SK-MEL-5 (cell line): ENCODE data around the gene RPLP2. TPM values are rescaled to one million over a fixed set of nuclear protein-coding genes. Genes with fewer than 3 reads are reported as not detected.
A peak's percentile ranks its signal among the peaks of the same experiment; 100 is the strongest.

ENCODE experiments used
- DNase-seq: peaks from one replicate; pipeline ENCODE4 v3.0.0-alpha.2; 2016; ENCODE audit warnings: low read depth, low spot score
- in situ Hi-C: cut with HindIII; loops from 2 replicates; pipeline ENCODE4 v1.10.0; 2016; ENCODE audit warnings: low sequenced_read_pairs, high pct_unique_total_duplicates, low pct_unique_long_range_greater_than_20kb
- total RNA-seq: library from RNA; depleted of rRNA; stranded (reverse); fragments of >200 nt; shearing (Covaris generic); gene quantifications from 2 replicates; pipeline ENCODE4 v1.2.3, GENCODE V29; 2014

Gene RPLP2
- total RNA-seq, 1 experiment from 2014 or later = 1,043 TPM

DNA sequence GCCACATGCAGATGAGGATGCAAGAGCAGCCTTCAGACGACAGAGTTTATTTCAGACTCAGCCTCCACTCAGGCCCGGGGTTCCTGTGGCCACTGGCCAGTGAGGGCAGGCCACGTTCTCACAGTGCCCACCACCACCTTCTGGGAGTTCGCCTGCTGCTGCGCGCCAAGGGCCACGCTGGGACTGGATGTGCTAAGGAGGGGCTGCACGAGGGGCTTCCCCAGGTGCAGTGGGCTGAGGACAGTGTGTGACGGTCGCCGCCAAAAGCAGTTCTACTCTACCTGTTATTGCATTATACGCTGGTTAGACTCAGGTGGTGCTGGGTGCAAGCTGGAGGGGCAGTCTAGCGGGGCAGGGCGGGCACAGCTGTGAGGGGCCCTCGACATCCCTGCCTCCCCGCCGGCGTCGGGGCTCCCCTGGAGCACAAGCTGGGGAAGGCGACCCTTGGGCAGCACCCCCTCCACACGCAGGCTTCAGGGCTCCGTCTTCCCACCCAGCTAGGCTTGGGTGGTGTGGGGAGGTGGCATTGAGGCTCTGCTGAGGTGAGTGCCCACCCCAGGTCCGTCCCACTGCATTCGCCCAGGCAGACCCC is 22.6 kb upstream of the RPLP2 start:
- DNase-seq = no peak
- in situ Hi-C loops = no loop called here

DNA sequence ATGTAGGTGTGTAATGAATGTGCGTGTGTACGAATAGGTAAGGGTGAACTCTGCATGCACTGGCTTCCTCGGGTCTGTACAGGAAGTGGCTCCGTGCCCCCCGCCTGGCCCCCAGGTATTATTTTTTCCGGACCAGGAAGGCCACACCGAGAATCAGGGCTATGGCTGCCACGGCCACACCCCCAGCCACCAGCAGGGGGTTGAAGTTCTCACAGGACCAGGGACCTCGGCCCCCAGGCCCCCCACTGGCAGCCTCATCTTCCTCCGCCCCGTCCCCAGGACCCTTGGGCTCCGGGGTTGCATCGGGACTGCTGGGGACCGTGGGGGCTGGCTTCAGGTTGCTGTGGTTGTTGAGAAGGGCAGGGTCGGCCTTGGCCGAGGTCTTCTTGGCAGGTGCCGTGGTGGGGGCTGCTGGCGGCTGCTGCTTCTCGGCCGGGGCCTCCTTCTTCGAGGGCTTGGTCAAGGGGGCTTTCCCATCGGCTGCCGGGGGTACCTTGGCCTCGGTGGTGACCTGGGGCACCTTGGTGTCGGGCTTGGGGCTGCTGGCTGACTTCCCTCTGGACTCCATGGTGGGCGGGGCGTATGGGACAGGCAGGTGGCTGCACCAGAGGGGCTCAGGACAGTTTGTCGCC is 21.6 kb upstream of the RPLP2 start:
- no peak for DNase-seq
- in situ Hi-C loops = no loop called here

DNA sequence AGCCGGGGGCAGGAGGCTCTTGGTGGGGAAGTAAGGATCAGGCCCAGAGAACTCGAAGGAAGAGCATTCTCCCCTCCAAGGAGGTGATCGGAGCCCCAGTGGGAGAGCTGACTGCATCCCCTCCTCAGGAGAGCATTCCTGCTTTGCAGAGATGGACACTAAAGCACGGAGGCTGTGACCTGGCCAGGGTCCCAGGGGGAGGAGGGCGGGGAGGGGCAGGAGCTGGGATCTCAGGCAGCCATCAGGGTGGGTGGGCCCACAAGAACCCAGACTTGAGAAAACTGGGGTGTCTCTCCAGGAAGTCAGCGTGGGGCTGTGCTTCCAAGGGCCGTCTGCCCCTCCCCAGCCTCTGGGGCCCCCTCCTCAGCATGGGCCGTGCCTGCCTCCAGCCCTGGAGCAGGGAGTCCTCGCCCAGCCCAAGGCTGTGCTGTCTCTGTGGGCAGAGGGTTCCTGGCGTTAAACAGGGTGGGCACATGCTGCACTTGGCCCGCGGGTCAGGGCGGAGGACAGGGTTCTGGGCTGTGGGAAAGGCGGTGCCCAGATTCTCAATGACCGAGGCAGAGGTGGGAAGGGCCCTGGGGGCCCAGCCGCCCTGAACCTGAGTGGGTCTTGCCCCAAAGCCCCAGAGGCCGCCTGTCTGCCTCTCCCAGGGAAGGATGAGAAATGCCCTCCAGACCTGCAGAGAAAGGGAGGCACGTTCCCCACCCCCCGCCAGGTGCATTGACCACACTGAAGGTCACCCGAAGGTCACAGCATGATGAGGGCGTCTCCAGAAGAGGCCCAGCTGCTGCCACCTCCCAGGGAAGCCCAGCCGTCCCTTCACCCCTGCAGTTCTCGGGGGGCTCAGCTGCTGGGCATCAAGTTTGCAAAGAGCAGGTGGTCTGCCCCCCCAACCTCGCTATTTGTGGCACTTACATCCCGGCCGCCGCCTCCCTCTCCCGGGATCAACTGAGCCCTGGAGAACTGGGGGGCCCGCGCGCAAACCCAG is 20.5 kb upstream of the RPLP2 start:
- DNase-seq = no peak
- in situ Hi-C loops = no loop called here

DNA sequence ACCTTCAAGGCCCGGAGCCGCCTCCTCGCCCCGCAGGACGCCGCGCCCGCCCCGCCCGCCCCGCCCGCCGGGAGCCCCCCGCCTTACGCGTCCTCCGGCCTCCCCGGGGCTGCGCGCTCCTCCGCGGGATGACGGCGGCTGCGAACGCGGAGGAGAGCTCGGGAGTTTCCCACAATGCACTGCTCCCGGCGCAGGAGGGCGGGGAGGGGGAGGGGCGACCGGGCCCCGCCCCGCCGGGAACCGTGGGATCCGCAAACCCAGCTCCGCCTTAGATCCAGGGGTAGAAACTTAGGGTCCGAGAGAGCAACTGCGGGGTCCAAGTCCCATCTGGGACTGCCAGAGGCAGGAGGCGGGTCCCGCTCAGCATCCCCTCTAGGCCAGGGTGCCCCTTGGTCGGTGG is 19.8 kb upstream of the RPLP2 start, which contains the start of gene CEND1:
Gene CEND1, minus strand, starts transcription at position 148 of the 400 bp plus-strand sequence. CDS start 1,514 bp downstream, outside the sequence.
- peak; percentile 43 for DNase-seq
- in situ Hi-C loops = no loop called here

DNA sequence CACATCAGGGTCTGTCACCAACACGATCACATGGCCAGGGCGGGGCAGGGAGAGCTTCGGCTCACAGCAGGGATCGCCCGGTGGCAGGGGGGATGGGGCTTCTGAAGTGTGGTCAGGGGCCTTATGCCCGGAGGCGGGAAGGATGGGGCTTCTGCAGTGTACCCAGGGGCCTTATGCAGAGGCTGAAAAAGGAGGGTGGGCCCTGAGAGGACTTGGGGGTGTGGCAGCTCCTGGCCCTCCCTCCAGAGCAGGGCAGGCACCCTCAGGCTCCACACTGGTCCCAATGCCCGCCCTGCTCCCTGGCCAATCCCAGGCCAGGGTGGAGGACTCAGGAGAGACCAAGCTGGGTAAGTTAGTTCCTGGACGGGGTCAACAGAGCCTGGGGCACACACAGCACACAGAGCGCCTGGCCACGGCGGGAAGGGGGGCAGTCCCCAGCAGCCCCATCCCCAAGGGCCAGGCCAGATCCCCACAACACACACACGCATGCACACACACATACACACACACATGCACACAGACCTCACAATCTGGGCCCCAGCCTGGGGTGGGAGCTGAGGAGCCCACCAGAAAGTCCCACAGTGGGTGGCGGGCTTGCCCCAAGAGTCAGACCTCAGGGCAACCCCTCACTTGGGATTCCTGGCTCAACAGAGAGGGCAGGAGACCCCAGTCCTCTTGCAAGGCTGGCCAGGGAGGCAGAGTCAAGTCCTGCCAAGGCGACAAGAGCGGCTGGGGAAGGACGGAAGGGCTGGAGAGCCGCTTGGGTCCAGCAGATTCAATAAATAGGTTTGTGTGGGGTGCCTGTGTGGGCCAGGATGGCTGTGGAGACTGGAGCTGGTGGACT is 18.8 kb upstream of the RPLP2 start:
- in situ Hi-C loops = no loop called here
- DNase-seq = no peak

DNA sequence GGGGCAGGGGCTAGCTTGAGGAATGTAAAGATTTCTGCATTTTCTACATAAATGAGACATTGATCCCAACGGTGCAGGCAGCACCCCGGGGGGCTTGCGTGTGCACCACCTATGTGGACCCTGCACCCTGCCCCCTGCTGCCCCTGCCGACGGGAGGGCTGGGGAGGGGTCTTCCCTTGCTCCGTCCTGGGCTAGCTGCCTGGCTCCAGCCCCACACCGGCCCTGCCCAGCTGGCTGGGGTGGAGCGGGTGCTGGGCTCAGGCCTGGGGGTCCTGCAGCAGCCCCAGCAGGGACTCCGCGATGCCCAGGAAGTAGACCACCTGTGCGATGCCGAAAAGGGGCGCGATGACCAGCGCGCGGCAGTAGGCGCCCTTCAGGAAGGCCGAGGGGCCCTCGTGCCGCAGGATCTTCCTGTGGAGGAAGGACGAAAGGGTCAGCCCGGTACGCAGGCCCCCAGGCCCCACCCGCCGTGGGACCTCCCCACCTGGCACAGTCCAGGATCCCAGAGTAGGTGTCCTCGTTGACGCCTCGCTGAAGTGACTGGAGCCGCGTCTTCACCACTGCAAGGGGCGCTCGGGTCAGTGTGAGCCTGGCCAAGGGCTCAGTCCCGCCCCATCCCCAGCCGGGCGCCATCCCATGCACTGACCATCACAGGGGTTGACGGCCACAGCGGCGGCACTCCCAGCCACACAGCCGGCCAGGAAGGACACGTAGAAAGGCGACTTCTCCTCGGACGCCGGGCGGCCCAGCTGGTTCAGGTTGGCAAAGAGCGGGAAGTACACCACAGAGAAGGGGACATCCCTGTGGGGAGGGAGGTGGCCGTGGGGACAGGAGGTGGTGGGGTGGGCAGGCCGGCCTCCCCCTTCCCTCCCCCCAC is 17.9 kb upstream of the RPLP2 start:
- DNase-seq = no peak
- in situ Hi-C loops = no loop called here

DNA sequence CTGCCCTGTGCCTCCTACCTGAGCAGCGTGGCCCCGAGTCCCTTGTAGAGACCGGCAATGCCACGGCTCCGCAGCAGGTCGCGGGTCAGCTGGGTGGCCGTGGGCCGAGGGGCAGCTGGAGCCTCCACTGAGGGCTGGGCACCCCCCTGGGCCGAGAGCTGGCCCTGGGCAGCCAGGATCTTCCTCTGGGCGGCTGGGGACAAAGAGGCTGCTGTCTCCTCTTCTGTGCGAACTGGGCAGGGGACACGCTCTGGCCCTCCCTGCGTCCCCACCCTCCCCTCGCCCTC is 17.3 kb upstream of the RPLP2 start:
- in situ Hi-C loops = no loop called here

DNA sequence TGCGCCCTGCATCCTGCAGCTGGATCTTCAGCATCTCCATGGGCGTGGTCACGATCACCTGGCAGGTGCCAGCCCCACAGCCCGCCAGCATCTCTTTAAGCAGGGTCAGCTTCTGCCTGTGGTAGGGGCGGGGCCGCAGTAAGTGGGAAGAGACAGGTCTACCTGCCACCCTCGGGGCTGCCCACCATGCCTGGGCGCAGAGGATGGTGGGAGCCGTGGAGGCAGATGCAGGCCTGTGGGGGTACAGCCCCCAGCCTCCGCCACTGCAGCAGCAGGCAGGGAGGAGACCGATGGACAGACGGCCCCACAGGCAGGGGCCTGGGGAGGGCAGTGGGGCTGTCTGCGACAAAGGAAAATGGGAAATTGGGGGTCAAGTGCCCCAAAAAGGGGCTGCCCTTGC is 16.9 kb upstream of the RPLP2 start:
- DNase-seq = no peak
- in situ Hi-C loops = no loop called here

More for the DNA sequence above, 17.3 kb upstream of the RPLP2 start:
- no peak for DNase-seq

DNA sequence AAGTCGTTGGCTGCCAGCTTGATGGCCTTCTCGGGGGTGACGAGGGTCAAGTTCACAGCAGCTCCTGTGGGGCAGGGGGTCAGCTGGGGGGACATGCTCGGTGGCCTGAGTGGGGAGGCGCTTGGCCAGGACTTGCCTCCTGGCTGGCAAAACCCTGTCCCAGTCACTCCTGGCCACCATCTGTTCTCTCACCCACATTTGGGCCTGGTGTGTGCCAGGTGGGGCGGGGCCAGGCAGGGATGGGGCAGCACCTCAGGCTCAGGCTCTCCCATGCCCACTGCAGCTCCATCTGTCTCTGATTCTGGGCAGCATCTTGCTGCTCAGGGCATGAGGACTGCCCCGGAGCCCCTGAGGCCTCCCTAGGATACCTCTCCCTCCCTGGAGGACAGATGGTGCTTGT is 16.2 kb upstream of the RPLP2 start:
- in situ Hi-C loops = no loop called here
- DNase-seq = no peak

DNA sequence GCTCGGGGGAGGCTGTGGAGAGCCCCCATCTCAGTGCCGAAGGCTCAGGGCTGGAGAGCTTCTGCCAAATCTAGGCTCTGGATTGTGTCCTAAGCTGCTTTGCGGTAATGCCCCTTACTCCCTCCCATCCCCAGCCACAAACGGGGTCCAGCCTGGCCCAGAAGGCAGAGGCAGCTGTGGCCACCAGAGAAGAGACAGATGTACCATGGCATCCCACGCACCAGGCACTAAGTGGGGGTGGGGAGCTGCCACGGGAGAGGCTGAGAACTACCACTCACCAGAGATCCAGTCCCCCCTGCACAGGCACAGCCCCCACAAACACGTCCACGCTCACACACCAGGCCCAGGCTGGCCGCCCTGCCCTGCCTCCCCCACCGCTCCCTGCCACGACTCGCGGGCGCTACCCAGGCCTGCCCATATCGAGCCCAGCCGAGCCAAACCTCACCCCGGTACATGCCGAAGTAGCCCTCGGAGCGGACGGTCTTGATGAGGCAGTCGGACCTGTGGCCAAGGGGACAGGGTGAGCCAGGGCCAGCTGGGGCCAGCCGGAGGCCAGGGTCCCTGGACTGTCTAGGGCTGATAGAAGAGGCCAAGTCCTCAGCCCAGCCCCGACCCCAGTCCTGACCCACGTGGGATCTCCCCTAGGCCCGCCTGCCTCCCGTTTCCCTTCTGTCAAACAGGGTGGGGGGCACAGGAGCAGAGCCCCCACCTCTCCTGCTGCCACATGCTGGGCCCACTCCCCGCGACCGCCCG is 15.6 kb upstream of the RPLP2 start:
- DNase-seq = no peak
- in situ Hi-C loops = no loop called here

DNA sequence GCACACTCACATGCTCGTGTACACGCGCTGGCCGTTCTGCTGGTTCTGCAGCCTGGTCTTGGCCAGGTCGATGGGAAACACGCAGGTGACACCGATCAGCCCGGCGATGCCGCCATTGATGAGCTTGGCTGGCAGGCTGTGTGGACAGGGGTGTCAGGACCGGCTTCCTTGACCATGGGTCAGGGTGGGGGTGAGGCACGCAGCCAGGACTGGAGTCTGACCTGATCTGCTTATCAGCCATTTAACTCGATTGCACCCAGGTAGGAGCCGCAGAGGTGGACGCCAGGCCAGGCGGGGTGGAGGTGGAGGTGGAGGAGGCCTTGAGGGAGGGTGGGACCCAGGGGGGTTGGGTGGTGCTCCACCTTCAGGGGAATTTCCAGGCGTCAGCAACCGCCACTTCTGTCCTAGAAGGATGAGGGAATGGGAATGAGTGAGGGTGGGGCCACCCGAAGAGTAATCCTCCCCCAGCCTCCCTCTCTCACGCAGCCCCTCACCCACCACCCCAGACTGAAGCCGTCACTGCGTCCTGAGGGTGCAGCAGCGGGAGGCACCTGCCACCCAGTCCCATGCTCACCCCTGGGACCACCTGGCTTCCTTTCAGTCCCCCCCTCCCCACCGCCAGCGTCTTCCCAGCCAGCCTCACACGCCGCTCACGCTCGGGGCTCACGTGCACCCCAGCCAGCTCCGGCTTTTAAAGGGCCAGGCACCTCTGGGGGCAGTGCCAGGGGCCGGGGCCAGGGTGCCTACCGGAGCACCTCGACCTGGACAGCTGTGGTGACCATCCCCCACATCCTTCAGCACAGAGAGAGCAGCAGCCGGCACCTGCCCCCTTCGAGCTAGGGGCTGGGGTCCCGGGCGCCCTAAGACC is 14.8 kb upstream of the RPLP2 start:
- in situ Hi-C loops = no loop called here

DNA sequence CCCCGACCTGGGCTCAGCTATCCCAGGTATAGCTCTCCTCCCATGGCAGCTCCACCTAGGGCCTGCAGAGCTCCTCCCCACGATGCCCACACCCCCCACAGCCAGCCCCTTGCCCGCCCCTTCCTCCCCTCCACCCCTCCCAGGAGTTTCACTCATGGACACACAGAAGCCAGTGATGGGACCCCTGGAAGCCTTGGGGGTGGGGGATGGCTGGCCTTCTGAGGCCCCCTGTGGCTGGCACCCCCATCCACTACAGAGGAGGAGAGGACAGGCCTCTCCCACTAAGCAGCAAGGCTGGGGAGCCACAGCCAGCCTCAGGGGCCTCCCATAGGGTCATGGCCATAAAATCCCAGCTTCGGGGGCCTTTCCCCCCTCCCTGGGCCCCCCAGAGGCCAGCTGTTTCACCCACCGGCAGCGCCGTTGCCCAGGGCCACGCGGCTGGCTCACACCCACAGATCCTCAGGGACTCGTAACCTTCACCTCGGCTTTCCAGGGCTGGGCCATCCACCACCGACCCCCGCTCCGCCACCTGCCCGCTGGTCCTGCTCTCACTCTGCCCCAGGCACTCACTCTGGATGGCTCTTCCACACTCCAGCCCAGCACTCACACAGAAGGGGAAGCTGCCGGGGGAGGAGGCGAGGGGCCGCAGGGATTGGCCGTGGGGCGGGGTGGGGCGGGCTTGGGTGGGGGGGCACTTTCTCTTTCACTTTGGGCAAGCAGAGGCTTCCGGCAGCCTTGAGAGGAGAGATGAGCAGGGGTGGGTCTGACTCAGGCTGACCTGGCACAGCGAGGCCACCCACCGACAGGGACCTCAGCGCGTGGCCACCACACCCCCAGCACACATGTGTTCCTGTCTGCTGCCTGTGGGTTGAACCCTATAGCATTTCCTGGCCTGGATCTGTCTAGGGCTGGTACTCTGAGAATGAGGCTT is 13.9 kb upstream of the RPLP2 start:
- in situ Hi-C loops = no loop called here
- DNase-seq = peak; percentile 60

More for the DNA sequence above, 14.8 kb upstream of the RPLP2 start:
- no peak for DNase-seq

DNA sequence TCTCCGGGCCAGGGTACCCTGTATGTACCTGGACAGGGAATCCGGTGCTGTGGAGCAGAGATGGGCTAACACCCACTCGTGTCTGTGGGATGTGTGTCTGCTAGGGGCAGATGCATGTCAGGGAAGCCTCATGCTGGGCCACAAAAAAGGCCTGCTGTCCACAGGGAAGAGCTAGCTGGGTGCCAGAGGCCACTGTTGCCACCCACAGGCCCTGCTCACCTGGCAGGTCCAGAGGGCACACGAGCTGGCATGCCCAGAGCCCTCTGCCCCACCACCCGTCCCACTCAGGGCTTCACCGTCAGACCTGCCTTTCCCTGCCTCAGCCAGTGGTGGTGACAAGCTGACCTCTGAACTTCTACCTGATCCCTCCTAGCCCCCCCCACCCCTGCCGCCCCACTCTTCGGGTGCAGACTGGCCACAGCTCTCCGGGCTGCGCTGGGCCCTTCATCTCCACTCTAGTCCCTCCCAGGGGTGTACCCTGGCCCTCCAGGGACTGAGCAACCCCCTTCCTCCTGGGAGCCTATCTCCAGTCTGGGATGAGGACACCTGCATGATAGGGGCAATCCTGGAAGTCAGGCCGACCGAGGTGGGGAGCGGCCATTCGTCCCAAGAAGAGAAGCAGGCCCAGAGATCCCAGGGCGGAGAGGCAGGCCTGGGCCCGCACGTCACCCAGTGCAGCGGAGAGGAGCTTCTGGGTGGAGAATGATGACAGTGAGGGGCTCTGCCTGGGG is 13.0 kb upstream of the RPLP2 start:
- no peak for DNase-seq
- in situ Hi-C loops = no loop called here
